Measurements from ENCODE around the gene KIAA0319L.

- TF ChIP-seq ELF4 (IDR thresholded peaks at IDR 0.05): no peak
- no peak for TF ChIP-seq SUZ12 (IDR thresholded peaks at IDR 0.05)
- no peak for TF ChIP-seq SP1 (IDR thresholded peaks at IDR 0.05)
- no peak for TF ChIP-seq BHLHE40 (IDR thresholded peaks at IDR 0.05; ENCODE audit: borderline replicate concordance)
- TF ChIP-seq CTBP1 (IDR thresholded peaks at IDR 0.05; ENCODE audit: borderline replicate concordance): no peak
- no peak for TF ChIP-seq FOXA1 (IDR thresholded peaks at IDR 0.05)
- no peak for TF ChIP-seq FOXM1 (IDR thresholded peaks at IDR 0.05; ENCODE audit: borderline replicate concordance)
- no peak for TF ChIP-seq L3MBTL2 (conservative IDR thresholded peaks at IDR 0.05)
- TF ChIP-seq HDGF (IDR thresholded peaks at IDR 0.05; ENCODE audit: borderline replicate concordance): no peak
- TF ChIP-seq ZNF384 (IDR thresholded peaks at IDR 0.05): no peak
- no peak for TF ChIP-seq TARDBP (IDR thresholded peaks at IDR 0.05)
Measured at GRCh38 chr1:35499231-35499630, 58.0 kb downstream of the KIAA0319L start.
